ENCODE measurements around the gene GRK2.

GRK2 gene

DNA sequence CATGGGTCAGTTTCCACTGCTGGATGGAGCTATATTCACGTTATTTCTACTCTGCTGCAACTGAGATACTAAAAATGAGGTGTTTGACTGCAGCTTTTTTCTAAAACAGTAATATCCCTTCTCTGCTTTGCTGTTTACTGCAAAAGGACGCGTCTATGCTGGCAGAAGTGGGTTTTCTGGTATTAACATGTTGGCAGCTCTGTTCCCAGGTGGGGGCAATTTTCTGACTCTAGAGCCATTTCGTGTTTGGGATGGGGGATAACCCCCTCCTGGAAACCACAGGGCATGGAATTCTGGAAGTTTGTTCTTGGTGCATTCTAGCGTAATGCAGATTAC, 4.9 kb downstream of the GRK2 start:
- DNase-seq = no peak

DNA sequence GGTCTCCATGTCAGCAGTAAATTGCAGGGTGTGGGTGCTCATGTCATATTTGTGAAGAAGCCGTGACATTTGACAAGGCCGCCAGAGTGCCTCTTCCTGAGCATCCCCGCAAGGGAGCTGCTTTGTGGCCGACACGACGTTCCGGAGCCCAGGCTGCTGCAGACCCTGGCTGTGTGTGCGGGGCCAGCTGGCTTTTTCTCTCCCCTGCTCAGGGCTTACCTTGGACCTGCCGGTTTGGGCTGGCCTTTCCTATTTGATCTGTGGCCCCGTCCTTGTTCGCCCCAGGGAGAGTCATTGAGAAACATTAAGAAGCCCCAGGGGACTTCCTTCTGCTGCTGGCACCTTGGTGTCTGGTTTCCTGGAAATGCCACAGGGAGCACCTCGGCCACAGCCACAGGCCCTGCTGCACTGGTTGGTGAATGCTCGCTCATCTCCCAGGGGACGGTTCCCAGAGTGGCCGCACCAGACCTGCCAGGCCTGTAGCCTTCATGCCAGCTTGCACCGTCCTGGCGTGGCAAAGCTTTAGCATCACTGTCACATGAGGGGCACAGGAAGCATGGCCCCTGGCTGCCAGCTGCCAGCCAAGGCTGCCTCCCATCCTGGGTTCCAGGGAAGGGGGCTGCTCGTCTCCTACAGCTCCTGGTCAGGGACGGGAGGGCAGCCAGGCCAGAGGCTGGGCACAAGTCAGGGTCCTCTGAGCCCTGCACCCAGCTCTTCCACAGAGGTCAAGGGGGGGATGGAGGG, 5.4 kb downstream of the GRK2 start:
- peak; percentile 58 for DNase-seq

- no peak for DNase-seq
These were observed 6.3 kb downstream of the GRK2 start for GRCh38 chr11:67272327-67273259.

DNA sequence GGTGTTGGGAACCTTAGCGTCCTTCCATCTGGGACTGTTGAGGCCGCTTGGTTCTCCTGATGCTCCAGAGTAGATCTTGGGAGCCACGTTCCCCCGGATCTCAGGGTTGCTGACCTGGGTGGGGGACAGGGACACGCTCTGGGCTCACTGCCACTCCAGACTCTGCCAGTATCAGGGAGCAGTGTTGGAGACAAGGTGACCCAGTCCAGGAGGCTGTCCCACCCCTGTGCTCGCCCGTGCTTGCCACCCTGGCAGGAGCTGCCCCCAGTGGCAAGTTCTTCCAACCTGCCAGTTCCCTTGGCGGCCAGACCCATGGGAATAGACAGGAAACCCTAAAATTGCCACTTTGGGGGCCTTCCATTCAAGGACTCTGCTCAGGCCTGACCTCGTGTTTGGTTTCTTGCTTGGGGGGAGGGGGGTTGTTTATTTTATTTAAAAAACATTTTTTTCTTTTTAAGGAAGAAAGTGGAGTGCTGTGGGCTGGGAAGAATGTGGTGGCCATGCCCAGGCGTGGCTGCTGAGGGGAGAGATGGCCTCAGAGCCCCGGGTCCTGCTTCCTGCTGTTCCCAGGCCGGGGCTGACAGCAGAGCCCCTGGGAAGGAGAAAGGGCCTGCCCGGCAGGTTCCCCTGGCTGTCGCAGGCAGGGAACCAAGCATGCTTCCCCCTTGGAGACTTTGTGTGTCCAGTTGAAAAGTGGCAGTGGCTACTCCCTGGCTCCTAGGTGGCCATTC, 7.2 kb downstream of the GRK2 start:
- no peak for DNase-seq

- no peak for DNase-seq
These were observed 8.7 kb downstream of the GRK2 start for GRCh38 chr11:67274768-67275605.

DNA sequence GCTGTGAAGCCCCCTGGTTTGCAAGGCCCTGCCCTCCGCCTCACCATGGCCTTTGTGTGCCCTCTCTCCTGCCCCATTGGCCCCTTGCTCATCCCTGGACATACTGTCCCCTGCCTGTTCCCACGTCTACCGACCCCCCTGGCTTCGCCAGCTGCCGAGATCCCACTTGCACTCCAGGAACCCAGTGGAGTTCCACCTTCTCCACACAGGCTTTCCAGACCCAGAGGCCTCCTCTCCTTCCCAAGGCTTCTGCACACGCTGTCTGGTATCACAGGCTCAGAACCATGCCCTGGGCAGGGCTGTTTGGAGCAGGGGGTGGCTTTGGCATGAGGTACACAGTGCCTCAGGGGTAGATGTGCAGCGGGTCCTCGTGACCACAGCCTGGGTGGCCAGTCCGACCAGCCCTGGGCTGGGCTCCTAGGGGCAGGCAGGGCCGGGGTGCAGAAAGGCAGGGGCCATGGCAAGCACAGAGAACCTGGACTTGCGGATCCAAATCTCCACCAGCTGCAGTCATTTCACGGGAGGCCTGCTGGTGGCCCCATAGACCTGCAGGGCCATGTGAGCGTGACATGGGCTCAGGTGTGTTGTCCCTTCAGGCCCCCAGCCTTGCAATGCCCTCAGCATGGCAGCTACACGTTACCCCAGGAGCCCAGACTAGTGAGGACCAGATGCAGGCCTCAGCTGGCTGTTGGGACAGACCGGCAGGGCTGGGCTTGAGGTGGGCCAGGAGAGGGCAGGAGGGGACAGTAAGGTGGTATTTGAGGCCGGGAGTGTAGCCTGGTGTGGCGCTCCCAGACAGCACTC, 9.5 kb downstream of the GRK2 start:
- DNase-seq = no peak

DNA sequence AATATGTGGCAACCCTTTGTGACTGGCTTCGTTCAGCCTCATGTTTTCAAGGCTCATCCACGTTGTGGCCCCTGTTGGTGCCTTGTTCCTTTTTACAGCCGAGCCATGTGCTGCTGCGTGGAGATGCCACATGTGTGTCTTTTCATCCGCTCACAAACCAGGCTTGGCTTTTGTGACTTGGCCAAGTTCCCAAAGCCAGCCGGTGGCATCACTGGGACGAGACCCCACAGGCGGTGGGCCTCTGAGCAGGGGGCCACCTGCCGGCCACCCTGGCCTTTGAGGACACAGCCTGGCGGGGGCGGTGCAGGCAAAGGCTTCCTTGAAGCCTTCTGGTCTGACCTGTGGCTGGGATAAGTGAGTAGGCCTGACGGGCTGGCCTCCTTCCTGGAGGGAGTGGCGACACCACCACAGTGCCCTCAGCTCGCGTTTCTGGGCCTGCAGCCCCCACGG, 10.5 kb downstream of the GRK2 start:
- DNase-seq = no peak

GRCh38 chr11:67277231-67277961, 11.1 kb downstream of the GRK2 start:
- DNase-seq = peak; percentile 88

- no peak for DNase-seq
These were observed 12.1 kb downstream of the GRK2 start for GRCh38 chr11:67278135-67278938.

DNA sequence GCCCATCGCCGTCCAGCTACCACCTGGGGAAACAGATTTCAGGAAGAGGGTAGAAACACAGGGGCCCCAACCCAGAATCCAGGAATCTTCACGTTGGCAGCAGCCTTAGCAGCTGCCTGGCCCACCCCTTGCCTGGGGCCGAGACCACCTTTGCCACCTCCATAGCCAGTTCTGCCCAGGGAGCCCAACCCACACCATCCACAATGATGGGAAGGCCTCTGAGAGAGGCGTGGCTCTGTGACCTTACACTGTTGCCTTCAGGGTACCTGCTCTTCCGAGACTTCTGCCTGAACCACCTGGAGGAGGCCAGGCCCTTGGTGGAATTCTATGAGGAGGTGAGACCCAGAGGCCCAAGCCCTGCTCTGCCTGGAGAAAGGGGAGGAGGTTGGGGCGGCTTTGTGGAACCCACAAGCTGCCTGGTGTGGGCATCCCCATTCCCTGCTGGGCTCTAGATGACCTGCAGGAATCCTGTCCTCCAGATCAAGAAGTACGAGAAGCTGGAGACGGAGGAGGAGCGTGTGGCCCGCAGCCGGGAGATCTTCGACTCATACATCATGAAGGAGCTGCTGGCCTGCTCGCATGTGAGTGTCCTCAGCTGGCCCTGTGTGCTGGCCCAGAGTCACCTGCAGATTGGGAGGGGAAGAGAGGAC, 12.8 kb downstream of the GRK2 start:
- no peak for DNase-seq

DNA sequence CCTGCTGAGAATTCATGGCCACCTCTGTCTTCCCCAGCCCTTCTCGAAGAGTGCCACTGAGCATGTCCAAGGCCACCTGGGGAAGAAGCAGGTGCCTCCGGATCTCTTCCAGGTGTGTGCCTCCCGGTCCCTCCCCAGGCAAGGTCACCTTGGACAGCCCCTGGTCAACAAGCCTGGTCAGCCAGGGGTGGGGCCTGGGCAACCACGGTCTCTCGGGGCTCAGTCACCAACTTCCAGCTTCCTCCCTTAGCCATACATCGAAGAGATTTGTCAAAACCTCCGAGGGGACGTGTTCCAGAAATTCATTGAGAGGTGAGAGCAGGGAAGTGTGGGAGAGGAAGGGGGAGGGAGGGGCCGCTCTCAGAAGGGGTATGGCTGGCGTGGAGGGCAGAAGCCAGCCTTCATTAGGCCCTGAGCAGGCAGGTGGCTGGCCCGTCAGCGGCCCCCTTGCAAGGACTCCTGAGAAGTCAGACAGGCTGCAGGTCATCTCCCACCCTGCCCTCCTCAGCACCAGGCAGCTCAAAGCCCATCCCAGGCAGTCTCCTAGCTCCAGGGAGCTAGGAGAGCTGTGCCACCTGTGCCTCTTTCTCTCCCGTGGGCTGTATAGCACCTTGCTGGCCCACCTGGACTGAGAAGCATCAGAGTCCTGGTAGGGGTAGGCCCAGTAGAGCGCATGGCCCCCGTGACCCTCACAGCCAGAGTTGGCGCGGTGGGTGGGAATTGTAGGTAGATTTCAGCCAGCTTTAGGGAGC, 13.5 kb downstream of the GRK2 start:
- no peak for DNase-seq

DNA sequence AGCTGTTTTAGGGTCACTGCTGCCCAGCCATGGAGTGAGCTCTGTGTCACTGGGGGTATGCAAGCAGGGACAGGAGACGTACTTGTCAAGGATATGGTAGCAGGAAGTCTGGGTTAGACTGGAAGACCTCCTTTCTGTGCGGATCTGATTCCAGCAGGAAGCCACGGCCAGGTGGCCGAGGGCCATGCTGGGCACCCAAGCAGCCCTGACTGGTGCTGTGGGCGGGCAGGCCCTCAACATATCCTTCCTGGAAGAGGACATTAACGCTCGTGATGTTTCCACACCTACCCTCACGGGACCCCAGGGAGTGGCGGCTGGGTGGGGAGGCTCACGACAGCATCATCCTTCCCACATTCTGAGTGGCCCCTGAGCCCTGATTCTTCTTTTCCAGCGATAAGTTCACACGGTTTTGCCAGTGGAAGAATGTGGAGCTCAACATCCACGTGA, 14.1 kb downstream of the GRK2 start:
- DNase-seq = no peak

GRCh38 chr11:67280788-67281551, 14.7 kb downstream of the GRK2 start:
- DNase-seq = no peak

GRCh38 chr11:67281552-67282150, 15.4 kb downstream of the GRK2 start:
- no peak for DNase-seq

DNA sequence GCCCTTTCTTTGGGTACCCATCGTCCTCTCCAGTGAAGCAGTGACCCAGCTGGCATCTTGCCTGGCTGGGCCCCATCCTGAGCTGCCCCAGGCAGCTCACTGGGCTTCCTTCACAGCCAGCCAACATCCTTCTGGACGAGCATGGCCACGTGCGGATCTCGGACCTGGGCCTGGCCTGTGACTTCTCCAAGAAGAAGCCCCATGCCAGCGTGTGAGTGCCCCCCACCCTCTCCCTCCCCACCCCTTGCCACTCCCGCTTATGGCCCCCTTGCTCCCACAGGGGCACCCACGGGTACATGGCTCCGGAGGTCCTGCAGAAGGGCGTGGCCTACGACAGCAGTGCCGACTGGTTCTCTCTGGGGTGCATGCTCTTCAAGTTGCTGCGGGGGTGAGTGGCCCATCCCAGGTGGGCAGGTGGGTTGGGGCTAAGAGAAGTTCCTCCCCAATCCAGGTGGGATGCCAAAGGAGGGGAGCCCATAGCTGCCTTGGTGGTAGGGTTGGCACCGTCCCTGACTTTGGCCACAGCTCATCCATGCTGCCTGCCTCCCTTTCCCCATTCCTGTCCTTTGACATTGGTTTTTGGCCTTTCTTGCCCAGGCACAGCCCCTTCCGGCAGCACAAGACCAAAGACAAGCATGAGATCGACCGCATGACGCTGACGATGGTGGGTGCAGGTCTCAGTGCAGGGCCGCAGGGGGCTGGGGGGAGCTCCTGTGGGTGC, 16.0 kb downstream of the GRK2 start:
- DNase-seq = no peak

GRCh38 chr11:67282876-67283371, 16.7 kb downstream of the GRK2 start:
- DNase-seq = no peak

All from activated gamma-delta T cell (primary cell).